HepG2 (cell line): ENCODE results near the gene SLC27A3. TPM values are rescaled to one million over a fixed set of nuclear protein-coding genes. Genes with fewer than 3 reads are reported as not detected.
A peak's percentile ranks its signal among the peaks of the same experiment; 100 is the strongest.

ENCODE experiments used
- CC2D1A ChIP-seq: sonication (generic); formaldehyde crosslinking; IDR thresholded peaks from 2 replicates; pipeline ENCODE4 v1.8.1; 2023; ENCODE audit warnings: mild to moderate bottlenecking, missing genetic modification reagents
- CEBPG ChIP-seq: IDR thresholded peaks from 2 replicates; pipeline ENCODE4 v1.6.1; 2016
- ERF ChIP-seq: IDR thresholded peaks from 2 replicates; pipeline ENCODE4 v1.6.1; 2018; ENCODE audit warnings: missing biosample characterization, missing genetic modification reagents
- POLR2AphosphoS5 ChIP-seq: IDR thresholded peaks from 2 replicates; pipeline ENCODE4 v1.6.1; 2012; ENCODE audit warnings: low read depth, low read length
- STAG1 ChIP-seq: sonication (generic); formaldehyde crosslinking; IDR thresholded peaks from 2 replicates; pipeline ENCODE4 v1.4.0; 2020; ENCODE audit warnings: missing genetic modification reagents
- TARDBP ChIP-seq: sonication (generic); formaldehyde crosslinking; IDR thresholded peaks from 2 replicates; pipeline ENCODE4 v1.8.0; 2022; ENCODE audit warnings: mild to moderate bottlenecking, missing genetic modification reagents
- ZBTB21 ChIP-seq: sonication (generic); formaldehyde crosslinking; IDR thresholded peaks from 2 replicates; pipeline ENCODE4 v1.4.0; 2020; ENCODE audit warnings: missing genetic modification reagents
- ZIK1 ChIP-seq: sonication (generic); formaldehyde crosslinking; IDR thresholded peaks from 2 replicates; pipeline ENCODE4 v1.5.0; 2020; ENCODE audit warnings: mild to moderate bottlenecking, low read depth, missing genetic modification reagents, borderline replicate concordance
- ZSCAN9 ChIP-seq: IDR thresholded peaks from 2 replicates; pipeline ENCODE4 v1.6.1; 2016; ENCODE audit warnings: borderline replicate concordance
- polyA plus RNA-seq, 8 experiments: library from polyadenylated mRNA; depleted of rRNA in 3 of 8; stranded (reverse) in 7 of 8; unstranded in 1 of 8; fragments of >200 nt; fragmentation: Illumina TruSeq in 4 of 8; extraction: Trizol in 4 of 8; gene quantifications; 2 replicates each; pipeline versions ENCODE4 v1.2.1 to v1.2.3, GENCODE V29; 2011 to 2016; ENCODE audit warnings: low read depth in 4 of 8, missing spikeins in 1 of 8, mixed read lengths in 1 of 8; ENCODE audit not compliant: insufficient read depth in 1 of 8
- total RNA-seq, 5 experiments: library from RNA; depleted of rRNA; stranded (reverse); fragments of >200 nt; fragmentation: Illumina TruSeq; extraction: Trizol; gene quantifications; 2 replicates each; pipeline ENCODE4 v1.2.3, GENCODE V29; 2016; ENCODE audit warnings: low read depth in 1 of 5
- TF ChIP-seq, protein P1 (sequence below): sonication (generic); formaldehyde crosslinking; IDR thresholded peaks from 2 replicates; pipeline ENCODE4 v1.8.1; 2022; ENCODE audit warnings: mild to moderate bottlenecking, missing genetic modification reagents
- TF ChIP-seq, protein P2 (sequence below): sonication (generic); formaldehyde crosslinking; IDR thresholded peaks from 2 replicates; pipeline ENCODE4 v1.4.0; 2020; ENCODE audit warnings: missing genetic modification reagents
- TF ChIP-seq, protein P3 (sequence below): IDR thresholded peaks from 2 replicates; pipeline ENCODE4 v1.6.1; 2016; ENCODE audit warnings: low read depth, missing genetic modification reagents, missing compliant biosample characterization
- TF ChIP-seq, protein P4 (sequence below): sonication (generic); formaldehyde crosslinking; IDR thresholded peaks from 2 replicates; pipeline ENCODE4 v1.5.1; 2020; ENCODE audit warnings: mild to moderate bottlenecking, missing genetic modification reagents, moderate library complexity
- TF ChIP-seq, protein P5 (sequence below), 2 experiments: sonication (generic) in 1 of 2; formaldehyde crosslinking in 1 of 2; IDR thresholded peaks; 2 replicates each; pipeline versions ENCODE4 v1.5.1 to v1.6.1; 2011 to 2020; ENCODE audit warnings: borderline replicate concordance in 1 of 2, low read depth in 1 of 2, low read length in 1 of 2, mild to moderate bottlenecking in 1 of 2, missing genetic modification reagents in 1 of 2, moderate library complexity in 1 of 2

Gene SLC27A3
- total and polyA plus RNA-seq, 2 of the 13 experiments (the other 11 are each of a cell fraction or from before 2014, with no cell fraction given), result 4.3 to 10.3 TPM

DNA sequence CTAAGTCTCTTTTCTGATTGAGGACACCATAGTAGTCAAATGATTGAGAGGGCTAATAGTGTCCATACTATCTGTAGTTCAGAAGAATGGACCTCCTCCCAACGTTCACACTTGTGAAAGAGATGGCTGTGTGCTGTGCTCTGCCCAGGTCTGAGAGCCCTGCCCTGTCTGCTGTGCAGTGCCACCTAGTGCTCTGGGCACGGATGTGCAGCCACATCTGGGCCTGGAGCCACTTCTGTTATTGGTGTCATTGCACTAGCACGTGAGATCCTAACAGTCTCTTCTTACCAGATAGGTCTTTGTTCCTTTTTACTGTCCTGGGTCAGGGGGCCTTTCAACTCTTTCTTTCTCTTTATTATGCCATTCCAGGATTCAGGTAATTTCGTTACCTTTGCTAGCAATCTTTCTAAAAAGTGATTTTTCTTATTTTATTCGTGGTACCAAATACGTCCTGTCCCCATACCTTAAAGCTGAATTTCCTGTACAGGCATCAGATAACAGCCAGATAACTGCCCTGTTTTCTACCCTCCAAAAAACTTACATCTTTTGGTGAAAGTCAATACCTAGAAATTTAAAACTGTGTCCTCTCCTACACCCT, 25.7 kb upstream of the SLC27A3 start (continued):
- TF ChIP-seq, protein P1, sequence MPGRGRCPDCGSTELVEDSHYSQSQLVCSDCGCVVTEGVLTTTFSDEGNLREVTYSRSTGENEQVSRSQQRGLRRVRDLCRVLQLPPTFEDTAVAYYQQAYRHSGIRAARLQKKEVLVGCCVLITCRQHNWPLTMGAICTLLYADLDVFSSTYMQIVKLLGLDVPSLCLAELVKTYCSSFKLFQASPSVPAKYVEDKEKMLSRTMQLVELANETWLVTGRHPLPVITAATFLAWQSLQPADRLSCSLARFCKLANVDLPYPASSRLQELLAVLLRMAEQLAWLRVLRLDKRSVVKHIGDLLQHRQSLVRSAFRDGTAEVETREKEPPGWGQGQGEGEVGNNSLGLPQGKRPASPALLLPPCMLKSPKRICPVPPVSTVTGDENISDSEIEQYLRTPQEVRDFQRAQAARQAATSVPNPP (CRISPR knock-in tag), result no peak
- TF ChIP-seq TARDBP (CRISPR knock-in tag) (no peak), ERF (peak; percentile 37; the same call in 1 of the 2 replicates), ZSCAN9 (no peak), CC2D1A (CRISPR knock-in tag) (no peak), ZIK1 (CRISPR knock-in tag) (no peak), STAG1 (CRISPR knock-in tag) (peak; percentile 92), CEBPG (peak; percentile 46; the same call in 1 of the 2 replicates), ZBTB21 (CRISPR knock-in tag) (no peak), POLR2AphosphoS5 (no peak)
- TF ChIP-seq, protein P2, sequence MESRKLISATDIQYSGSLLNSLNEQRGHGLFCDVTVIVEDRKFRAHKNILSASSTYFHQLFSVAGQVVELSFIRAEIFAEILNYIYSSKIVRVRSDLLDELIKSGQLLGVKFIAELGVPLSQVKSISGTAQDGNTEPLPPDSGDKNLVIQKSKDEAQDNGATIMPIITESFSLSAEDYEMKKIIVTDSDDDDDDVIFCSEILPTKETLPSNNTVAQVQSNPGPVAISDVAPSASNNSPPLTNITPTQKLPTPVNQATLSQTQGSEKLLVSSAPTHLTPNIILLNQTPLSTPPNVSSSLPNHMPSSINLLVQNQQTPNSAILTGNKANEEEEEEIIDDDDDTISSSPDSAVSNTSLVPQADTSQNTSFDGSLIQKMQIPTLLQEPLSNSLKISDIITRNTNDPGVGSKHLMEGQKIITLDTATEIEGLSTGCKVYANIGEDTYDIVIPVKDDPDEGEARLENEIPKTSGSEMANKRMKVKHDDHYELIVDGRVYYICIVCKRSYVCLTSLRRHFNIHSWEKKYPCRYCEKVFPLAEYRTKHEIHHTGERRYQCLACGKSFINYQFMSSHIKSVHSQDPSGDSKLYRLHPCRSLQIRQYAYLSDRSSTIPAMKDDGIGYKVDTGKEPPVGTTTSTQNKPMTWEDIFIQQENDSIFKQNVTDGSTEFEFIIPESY (CRISPR knock-in tag), result 0 out of 2 replicates have a peak, but pooled peaks have one; percentile 34
- TF ChIP-seq, protein P3, sequence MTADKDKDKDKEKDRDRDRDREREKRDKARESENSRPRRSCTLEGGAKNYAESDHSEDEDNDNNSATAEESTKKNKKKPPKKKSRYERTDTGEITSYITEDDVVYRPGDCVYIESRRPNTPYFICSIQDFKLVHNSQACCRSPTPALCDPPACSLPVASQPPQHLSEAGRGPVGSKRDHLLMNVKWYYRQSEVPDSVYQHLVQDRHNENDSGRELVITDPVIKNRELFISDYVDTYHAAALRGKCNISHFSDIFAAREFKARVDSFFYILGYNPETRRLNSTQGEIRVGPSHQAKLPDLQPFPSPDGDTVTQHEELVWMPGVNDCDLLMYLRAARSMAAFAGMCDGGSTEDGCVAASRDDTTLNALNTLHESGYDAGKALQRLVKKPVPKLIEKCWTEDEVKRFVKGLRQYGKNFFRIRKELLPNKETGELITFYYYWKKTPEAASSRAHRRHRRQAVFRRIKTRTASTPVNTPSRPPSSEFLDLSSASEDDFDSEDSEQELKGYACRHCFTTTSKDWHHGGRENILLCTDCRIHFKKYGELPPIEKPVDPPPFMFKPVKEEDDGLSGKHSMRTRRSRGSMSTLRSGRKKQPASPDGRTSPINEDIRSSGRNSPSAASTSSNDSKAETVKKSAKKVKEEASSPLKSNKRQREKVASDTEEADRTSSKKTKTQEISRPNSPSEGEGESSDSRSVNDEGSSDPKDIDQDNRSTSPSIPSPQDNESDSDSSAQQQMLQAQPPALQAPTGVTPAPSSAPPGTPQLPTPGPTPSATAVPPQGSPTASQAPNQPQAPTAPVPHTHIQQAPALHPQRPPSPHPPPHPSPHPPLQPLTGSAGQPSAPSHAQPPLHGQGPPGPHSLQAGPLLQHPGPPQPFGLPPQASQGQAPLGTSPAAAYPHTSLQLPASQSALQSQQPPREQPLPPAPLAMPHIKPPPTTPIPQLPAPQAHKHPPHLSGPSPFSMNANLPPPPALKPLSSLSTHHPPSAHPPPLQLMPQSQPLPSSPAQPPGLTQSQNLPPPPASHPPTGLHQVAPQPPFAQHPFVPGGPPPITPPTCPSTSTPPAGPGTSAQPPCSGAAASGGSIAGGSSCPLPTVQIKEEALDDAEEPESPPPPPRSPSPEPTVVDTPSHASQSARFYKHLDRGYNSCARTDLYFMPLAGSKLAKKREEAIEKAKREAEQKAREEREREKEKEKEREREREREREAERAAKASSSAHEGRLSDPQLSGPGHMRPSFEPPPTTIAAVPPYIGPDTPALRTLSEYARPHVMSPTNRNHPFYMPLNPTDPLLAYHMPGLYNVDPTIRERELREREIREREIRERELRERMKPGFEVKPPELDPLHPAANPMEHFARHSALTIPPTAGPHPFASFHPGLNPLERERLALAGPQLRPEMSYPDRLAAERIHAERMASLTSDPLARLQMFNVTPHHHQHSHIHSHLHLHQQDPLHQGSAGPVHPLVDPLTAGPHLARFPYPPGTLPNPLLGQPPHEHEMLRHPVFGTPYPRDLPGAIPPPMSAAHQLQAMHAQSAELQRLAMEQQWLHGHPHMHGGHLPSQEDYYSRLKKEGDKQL (CRISPR knock-in tag), result no peak
- TF ChIP-seq, protein P4, sequence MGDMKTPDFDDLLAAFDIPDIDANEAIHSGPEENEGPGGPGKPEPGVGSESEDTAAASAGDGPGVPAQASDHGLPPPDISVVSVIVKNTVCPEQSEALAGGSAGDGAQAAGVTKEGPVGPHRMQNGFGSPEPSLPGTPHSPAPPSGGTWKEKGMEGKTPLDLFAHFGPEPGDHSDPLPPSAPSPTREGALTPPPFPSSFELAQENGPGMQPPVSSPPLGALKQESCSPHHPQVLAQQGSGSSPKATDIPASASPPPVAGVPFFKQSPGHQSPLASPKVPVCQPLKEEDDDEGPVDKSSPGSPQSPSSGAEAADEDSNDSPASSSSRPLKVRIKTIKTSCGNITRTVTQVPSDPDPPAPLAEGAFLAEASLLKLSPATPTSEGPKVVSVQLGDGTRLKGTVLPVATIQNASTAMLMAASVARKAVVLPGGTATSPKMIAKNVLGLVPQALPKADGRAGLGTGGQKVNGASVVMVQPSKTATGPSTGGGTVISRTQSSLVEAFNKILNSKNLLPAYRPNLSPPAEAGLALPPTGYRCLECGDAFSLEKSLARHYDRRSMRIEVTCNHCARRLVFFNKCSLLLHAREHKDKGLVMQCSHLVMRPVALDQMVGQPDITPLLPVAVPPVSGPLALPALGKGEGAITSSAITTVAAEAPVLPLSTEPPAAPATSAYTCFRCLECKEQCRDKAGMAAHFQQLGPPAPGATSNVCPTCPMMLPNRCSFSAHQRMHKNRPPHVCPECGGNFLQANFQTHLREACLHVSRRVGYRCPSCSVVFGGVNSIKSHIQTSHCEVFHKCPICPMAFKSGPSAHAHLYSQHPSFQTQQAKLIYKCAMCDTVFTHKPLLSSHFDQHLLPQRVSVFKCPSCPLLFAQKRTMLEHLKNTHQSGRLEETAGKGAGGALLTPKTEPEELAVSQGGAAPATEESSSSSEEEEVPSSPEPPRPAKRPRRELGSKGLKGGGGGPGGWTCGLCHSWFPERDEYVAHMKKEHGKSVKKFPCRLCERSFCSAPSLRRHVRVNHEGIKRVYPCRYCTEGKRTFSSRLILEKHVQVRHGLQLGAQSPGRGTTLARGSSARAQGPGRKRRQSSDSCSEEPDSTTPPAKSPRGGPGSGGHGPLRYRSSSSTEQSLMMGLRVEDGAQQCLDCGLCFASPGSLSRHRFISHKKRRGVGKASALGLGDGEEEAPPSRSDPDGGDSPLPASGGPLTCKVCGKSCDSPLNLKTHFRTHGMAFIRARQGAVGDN (CRISPR knock-in tag), result peak; percentile 32; the same call in 1 of the 2 replicates
- TF ChIP-seq, protein P5, sequence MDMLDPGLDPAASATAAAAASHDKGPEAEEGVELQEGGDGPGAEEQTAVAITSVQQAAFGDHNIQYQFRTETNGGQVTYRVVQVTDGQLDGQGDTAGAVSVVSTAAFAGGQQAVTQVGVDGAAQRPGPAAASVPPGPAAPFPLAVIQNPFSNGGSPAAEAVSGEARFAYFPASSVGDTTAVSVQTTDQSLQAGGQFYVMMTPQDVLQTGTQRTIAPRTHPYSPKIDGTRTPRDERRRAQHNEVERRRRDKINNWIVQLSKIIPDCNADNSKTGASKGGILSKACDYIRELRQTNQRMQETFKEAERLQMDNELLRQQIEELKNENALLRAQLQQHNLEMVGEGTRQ (IDR thresholded peaks at IDR 0.05; ENCODE audit: low read depth, low read length), result no peak
- TF ChIP-seq, protein P5 (CRISPR knock-in tag; IDR thresholded peaks at IDR 0.05; ENCODE audit: borderline replicate concordance), result no peak
